HG02870 (cell line): ENCODE results near the gene LDHAL6B.
"Not testable (repeated sequence)": the region's sequence is repeated elsewhere in the genome, so short reads cannot be mapped to it uniquely, and the experiment has no call there.

Experiments used
- ATAC-seq: cut with Tn5 transposase; IDR thresholded peaks from one replicate; pipeline ENCODE4 v1.9.1; 2021; ENCODE audit warnings: mild to moderate bottlenecking, moderate library complexity; ENCODE audit not compliant: unreplicated experiment

LDHAL6B gene

GRCh38 chr15:59206623-59207183 lies at the start of gene LDHAL6B:
LDHAL6B (plus strand) TSS chr15:59206843; CDS start chr15:59206941, 98 bp downstream.
- ATAC-seq = no peak

- ATAC-seq = no peak
Measured at GRCh38 chr15:59157396-59157795, 49.2 kb upstream of the LDHAL6B start.

- no peak for ATAC-seq
Measured at GRCh38 chr15:59157840-59158700, 48.6 kb upstream of the LDHAL6B start.

- ATAC-seq = no peak
Measured at GRCh38 chr15:59158701-59159034, 48.0 kb upstream of the LDHAL6B start.

- ATAC-seq = no peak
Measured at GRCh38 chr15:59159210-59159609, 47.4 kb upstream of the LDHAL6B start.

GRCh38 chr15:59160880-59161593 lies 45.6 kb upstream of the LDHAL6B start:
- ATAC-seq = no peak

- ATAC-seq = not testable (repeated sequence)
Measured at GRCh38 chr15:59162080-59162479, 44.6 kb upstream of the LDHAL6B start.

- no peak for ATAC-seq
Measured at GRCh38 chr15:59165726-59166125, 40.9 kb upstream of the LDHAL6B start.

GRCh38 chr15:59166166-59166565 lies 40.5 kb upstream of the LDHAL6B start:
- no peak for ATAC-seq

GRCh38 chr15:59166601-59167265 lies 39.9 kb upstream of the LDHAL6B start:
- no peak for ATAC-seq

- no peak for ATAC-seq
Measured at GRCh38 chr15:59168536-59168935, 38.1 kb upstream of the LDHAL6B start.

- no peak for ATAC-seq
Measured at GRCh38 chr15:59169251-59169708, 37.4 kb upstream of the LDHAL6B start.

- no peak for ATAC-seq
Measured at GRCh38 chr15:59170295-59171066, 36.2 kb upstream of the LDHAL6B start.

- no peak for ATAC-seq
Measured at GRCh38 chr15:59171067-59171397, 35.6 kb upstream of the LDHAL6B start.

- ATAC-seq = no peak
Measured at GRCh38 chr15:59172289-59172901, 34.2 kb upstream of the LDHAL6B start.

- ATAC-seq = no peak
Measured at GRCh38 chr15:59173194-59173593, 33.4 kb upstream of the LDHAL6B start.

- ATAC-seq = no peak
Measured at GRCh38 chr15:59174151-59174834, 32.4 kb upstream of the LDHAL6B start.

GRCh38 chr15:59174835-59175831 lies 31.5 kb upstream of the LDHAL6B start:
- ATAC-seq = no peak
